HG03025 (cell line): Measurements from ENCODE around the gene SYNE3.
A peak's percentile ranks its signal among the peaks of the same experiment; 100 is the strongest.
"Not testable (repeated sequence)": the region's sequence is repeated elsewhere in the genome, so short reads cannot be mapped to it uniquely, and the experiment has no call there.

ENCODE experiments used
- ATAC-seq: cut with Tn5 transposase; IDR thresholded peaks from one replicate; pipeline ENCODE4 v1.9.1; 2021; ENCODE audit warnings: mild to moderate bottlenecking, moderate library complexity; ENCODE audit not compliant: unreplicated experiment, low FRiP score

SYNE3 gene

GRCh38 chr14:95510344-95510743 is 6.1 kb downstream of the SYNE3 start:
- ATAC-seq: not testable (repeated sequence)

DNA sequence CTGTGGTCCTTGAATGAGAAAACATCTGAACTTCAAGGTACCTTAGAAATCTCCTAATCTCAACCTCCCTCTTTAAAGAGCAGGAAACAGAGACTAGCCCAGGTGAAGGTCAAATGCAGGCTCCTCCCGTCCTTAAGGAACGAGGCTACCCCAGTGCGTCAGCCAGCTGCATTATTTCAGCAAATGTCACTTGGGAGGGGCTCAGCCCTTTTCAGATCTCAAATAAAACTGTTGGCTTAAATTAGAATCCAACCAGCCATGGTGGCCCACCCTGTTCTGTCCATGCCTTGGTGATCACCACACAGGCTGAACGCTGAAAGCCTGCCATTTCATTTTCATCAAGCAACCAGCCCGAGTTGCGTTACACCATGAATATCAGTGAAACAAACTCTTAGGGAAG is 7.0 kb downstream of the SYNE3 start:
- ATAC-seq: no peak

GRCh38 chr14:95508377-95508776 is 8.1 kb downstream of the SYNE3 start:
- ATAC-seq: no peak

DNA sequence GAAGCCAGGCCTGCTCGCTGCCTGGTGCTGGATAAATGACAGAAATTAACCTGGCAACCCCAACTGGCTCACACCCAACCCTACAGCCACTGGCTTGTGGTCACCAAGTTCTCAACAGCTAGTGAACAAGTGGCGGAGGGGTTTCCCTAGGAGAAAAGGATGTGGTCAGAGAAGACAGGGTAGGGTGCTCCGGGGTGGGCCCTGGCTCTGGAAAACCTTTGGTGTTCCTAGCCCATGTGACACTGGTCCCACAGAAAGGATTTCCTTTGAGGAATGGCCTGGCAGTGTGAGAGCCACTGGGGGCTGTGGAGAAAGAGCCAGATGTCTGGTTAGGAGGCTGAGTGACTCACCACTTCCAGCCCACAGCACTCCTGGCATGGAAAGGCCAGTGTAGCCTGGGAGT is 8.7 kb downstream of the SYNE3 start:
- ATAC-seq: no peak

- no peak for ATAC-seq
Measured at GRCh38 chr14:95507174-95507573, 9.3 kb downstream of the SYNE3 start.

- ATAC-seq: no peak
Measured at GRCh38 chr14:95505030-95505589, 11.3 kb downstream of the SYNE3 start.

DNA sequence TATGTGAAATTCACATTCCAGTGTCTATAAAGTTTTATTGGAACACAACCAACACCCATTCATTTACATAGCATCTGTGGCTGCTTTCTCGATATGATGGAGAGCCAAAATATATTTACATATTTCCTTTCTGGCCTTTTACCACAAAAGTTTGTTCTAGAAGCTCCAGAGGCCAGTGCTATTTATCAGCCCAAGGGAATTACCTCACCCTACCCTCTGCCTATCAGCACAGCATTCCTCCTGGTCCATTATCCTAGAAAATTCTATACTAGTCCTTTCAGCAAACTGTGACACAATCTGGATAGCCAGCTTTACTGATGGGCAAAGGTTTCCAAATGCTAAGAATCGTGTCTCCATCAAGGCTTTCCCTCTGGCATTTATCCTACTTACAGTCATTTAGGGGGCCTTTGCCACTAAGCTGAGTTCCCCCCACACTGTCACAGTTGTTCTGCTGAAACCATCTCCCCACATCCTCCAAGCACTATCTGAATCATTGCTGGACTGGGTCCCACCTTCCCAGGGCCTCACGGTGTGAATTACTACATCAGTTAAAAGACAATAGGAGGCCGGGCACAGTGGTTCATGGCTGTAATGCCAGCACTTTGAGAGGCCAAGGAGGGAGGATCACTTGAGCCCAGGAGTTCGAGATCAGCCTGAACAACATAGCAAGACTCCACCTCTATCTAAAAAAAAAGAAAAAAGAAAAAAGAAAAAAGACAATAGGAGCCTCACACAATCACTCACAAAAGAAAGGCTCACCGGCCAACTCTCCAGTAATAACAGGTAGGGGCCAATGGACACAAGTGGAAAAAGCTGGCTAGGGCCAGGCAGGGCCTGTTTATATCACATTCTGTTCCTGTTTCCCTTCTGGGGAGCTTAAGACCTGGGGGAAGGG is 12.1 kb downstream of the SYNE3 start:
- no peak for ATAC-seq

DNA sequence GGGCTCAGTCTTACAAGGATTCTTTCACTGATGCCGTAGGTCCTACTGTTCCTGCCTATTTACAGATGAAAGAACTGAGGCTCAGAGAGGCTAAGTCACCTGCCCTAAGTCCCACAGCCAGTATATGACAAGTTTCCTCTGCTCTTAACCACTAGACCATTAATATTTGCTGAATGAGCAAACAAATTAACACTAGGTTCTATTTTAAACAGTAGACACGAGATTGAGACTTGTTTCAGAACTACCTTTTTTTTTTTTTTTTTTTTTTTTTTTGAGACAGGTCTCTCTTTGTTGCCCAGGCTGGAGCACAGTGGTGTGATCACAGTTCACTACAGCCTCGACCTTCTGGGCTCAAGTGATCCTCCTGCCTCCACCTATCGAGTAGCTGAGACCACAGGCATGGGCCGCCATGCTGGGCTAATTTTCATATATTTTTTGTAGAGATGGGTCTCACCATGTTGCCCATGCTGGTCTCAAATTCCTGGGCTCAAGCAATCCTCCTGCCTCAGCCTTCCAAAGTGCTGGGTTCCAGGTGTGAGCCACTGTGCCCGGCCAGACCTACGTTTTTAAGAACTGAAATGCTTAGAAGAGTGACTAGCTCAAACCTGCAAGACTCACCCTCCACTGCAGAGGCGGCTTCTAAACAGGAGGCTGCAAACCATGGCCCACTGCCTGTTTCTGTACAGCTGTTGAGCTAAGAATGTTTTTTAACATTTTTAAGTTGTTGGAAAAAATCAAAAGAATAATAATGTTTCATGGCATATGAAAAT is 12.9 kb downstream of the SYNE3 start:
- no peak for ATAC-seq

- no peak for ATAC-seq
Measured at GRCh38 chr14:95502381-95502950, 14.0 kb downstream of the SYNE3 start.

DNA sequence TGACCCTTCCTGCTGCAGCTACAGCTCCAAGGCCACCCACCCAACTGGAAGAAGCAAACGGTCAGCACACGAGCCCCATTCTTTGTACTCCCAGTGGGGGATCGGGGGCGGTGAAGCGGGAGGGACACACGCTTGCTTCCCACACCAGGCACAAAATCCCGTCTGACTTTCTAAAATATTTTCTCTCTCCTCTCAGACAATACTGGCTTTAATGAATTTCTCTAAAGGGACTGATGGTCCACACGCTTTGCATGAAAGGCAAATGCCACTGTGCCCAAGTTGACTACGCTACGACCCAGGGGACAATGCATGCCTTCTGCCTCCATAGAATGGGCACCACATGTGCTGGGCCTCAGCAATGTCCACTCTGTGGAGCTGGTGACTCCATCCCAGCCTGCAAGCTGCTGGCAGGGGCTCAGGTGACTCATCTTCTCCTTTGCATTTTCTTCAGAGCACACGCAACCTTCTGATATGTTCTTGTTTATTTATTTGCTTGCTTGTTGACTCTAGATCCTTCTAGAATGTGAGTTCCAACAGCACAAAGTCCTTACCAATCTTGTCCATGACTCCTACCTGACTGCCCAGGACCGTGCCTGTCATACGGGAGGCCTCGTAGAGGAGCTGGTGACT is 15.6 kb downstream of the SYNE3 start:
- no peak for ATAC-seq

DNA sequence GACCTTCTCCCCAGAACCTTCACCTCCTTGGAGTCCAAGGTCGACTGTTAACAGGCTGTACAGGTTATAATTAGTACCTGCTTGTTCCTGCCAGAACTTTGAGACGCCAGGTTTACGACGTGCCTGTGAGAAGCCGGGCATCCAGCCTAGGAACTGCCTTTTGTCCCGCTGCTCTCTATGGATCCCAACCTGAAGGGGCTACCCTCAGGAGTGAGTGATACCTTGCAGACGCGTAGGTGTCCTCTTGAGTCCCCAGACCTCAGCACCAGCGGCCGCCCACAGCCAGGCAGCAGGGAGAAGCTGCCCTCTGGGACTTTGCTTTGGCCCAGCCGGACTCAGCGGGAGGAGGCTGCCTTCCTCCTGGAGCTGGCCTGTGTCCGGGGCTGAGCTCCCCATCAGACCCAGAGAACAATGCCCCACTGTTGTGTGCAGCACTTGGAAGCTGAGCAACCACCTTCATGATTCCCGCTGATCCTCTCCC is 16.2 kb downstream of the SYNE3 start:
- ATAC-seq: no peak

- ATAC-seq: no peak
Measured at GRCh38 chr14:95499354-95499750, 17.1 kb downstream of the SYNE3 start.

- no peak for ATAC-seq
Measured at GRCh38 chr14:95498622-95499353, 17.7 kb downstream of the SYNE3 start.

- ATAC-seq: no peak
Measured at GRCh38 chr14:95497561-95498011, 18.9 kb downstream of the SYNE3 start.

DNA sequence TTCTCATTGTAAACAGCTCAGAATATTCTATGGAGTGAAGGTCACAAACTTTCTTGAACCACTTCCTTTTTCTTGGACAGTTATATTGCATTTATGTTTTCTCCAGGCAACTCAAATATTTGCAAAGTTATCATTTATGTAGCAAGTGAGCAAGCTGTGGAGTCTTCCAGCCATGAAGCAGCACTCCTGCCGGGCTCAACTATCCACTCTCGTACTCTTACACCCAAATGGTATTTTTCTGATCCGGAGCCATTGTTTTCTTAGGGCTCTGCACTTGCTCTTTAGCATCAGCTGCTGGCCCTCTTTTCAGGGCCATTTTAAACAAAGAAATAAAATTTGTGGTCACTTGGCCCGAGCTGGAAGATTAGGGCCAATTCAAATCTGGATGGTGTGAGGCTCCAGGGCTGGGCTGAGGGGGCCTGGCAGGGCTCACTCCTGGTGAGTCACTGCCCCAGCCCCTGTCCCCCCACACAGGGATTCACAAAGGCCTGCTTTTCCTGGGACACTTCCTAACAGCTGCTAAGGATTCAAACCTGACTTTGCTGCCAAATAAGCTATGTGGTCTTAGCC is 19.7 kb downstream of the SYNE3 start:
- no peak for ATAC-seq

DNA sequence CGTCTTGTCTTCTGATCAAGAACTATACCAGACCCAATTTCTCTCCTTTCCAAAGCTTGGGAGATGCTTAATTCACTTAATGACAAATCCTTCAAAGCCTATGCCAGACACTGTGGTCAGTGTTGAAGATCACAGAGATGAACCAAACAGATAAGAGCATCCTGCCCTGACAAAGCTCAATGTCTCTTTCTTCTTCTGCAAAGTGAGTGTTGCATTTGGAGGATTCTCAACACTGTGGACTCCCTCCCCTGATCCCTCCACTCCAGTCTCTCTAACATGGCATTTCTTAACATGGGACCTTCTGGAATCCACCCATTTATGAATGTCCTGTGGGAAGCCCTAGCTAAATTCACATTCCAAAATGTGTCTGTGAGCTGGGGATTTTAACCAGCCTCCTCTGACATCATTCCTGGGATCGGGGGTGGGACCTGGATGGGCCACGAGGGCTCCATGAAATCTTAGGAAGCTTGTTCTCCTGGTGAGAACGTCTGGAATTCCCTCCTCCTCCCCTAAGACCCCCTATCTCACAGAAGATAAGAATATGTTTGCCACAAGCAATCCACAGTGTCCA is 20.3 kb downstream of the SYNE3 start:
- ATAC-seq: no peak

DNA sequence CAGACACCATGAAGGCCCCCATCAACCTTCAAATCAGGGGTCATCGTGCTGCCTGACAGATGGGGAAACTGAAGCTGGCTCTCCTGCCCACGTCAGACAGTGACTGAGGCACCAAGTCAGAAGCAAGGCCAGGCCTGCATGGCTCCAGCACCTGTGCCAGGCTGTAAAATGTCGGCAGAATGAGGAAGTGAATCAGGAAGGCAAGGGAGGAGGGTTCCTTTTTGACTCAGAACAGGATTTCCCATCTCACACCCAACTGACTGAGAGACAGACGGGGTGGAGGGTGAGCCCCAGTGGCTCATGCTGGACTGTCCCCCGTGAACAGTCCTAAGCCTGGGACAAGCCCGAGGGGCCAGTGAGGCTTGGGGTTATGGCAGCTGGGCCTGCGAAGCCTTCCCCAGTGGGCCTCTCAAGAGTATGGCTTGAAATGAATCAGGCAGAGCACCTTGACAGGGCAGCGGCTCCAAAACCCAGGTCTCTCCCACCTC is 20.9 kb downstream of the SYNE3 start:
- ATAC-seq: peak; percentile 75

DNA sequence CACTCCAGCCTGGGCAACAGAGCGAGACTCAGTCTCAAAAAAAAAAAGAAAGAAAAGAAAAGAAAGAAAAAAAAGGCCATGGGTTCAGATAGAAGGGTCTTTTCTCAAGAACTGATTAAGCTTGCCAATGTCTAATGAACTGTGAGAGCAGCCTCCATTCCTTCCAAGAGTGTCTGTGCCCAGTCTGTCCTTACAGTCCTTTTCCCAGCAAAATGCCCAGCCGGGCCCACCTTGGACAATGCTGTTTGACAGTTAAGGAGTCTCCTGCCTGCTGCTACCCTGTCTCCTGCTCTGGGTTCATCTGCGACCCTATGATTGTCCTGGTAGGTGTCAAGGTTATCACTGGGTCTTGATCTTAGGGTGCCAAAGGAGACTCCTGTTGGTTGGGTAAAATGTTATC is 21.4 kb downstream of the SYNE3 start:
- ATAC-seq: no peak

DNA sequence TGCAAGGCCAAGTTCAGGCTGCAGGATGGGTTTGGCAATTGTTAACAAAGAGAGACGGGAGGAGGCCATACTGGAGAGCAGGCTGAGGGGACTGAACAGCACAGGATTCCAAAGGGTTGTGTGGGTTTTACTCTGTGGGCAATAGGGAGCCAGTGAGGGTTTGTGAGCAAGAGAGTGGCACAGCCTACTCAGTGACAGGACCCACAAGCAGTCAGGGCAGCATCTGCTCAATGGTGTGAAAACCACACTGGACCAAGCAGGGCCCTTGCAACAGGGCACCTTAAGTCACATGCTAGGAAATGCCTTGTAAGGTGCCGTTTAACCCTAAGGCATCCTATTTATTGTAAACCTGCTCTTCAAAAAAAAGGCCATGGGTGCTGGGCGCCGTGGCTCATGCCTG is 22.0 kb downstream of the SYNE3 start:
- ATAC-seq: no peak
